ENCODE results near the gene SLC1A1.
A peak's percentile ranks its signal among the peaks of the same experiment; 100 is the strongest.
"Not testable (repeated sequence)": the region's sequence is repeated elsewhere in the genome, so short reads cannot be mapped to it uniquely, and the experiment has no call there.

SLC1A1 gene

DNA sequence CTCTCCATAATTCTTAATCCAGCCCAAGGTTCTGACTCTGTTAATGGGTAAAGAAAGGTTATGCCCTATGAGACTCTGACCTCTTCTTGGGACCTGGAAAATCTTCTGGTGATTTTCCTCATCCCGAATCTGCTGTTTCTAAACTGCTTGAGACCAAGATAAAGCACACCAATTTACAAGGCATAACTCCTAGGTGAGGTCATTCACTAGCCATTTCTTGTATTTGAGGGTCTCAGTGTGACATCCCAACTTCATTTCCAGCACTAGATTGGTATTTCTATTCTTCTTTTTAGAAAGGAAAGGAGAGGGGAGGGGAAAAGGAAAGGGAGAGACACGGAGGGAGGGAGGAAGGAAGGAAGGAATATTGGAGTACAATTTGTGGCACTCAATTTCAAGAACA is 51.6 kb downstream of the SLC1A1 start:
- H3K79me1 ChIP-seq (replicated peaks; ENCODE audit: low read length, poor library complexity, severe bottlenecking) = no peaks in the 10 kb centered on the region
- H2BK15ac ChIP-seq (ENCODE audit: low read depth, poor library complexity, severe bottlenecking) = no peak overlapping the region
- DNase-seq = no peak
- H2BK12ac ChIP-seq (ENCODE audit: low read length in 2 of 2) = no peak overlapping the region
- no peak overlapping the region for H3K23ac ChIP-seq (ENCODE audit: low read length in 2 of 2)
- WGBS = 69% methylated on average over 2 of the region's 2 CpGs
- no peak overlapping the region for H2BK5ac ChIP-seq (ENCODE audit: low read depth, low read length, poor library complexity, severe bottlenecking)
- H3K27me3 ChIP-seq (ENCODE audit: control insufficient read depth in 1 of 2, insufficient read depth in 1 of 2, low read length in 2 of 2) = no peaks in the 10 kb centered on the region
- peak overlapping the region; percentile 84 for H2AK5ac ChIP-seq (ENCODE audit: low read length, severe bottlenecking)
- H3K9ac ChIP-seq (ENCODE audit: low read length) = no peak overlapping the region
- H3K27ac ChIP-seq (ENCODE audit: low read length, poor library complexity, severe bottlenecking) = peak overlapping the region; percentile 79
- peaks cover 4% of the 10 kb centered on the region for H3K4me1 ChIP-seq (ENCODE audit: control insufficient read depth, insufficient read depth, low read depth, low read length)
- H3K4ac ChIP-seq (ENCODE audit: low read depth in 1 of 2, low read length in 2 of 2) = no peak overlapping the region
- peaks cover 3% of the 10 kb centered on the region for H3K9me3 ChIP-seq (ENCODE audit: control insufficient read depth, low read length)
- no peak overlapping the region for H3K18ac ChIP-seq (ENCODE audit: low read depth in 1 of 2, low read length in 2 of 2)
- H4K8ac ChIP-seq (ENCODE audit: low read length) = no peak overlapping the region
- H2BK120ac ChIP-seq (ENCODE audit: low read depth, low read length) = no peak overlapping the region
- H2AFZ ChIP-seq (ENCODE audit: low read depth, low read length) = no peak overlapping the region
- peaks cover 10 to 23% of the 10 kb centered on the region in 2 experiments for H3K36me3 ChIP-seq (ENCODE audit: control insufficient read depth in 1 of 2, insufficient read depth in 2 of 2, low read depth in 1 of 2, low read length in 2 of 2)
- H3K14ac ChIP-seq (ENCODE audit: low read length in 2 of 2) = no peak overlapping the region
- peak overlapping the region; percentile 40 for H3K4me2 ChIP-seq (ENCODE audit: low read length, poor library complexity, severe bottlenecking)
- H3K4me3 ChIP-seq (ENCODE audit: insufficient read depth in 1 of 2, low read depth in 1 of 2, low read length in 2 of 2) = no peak overlapping the region
- H4K91ac ChIP-seq (ENCODE audit: low read length) = no peak overlapping the region

GRCh38 chr9:4544714-4545113 is 54.4 kb downstream of the SLC1A1 start:
- H3K27ac ChIP-seq (ENCODE audit: low read length, poor library complexity, severe bottlenecking); H3K9me3 ChIP-seq (ENCODE audit: control insufficient read depth, low read length); H3K4me2 ChIP-seq (ENCODE audit: low read length, poor library complexity, severe bottlenecking); H4K91ac ChIP-seq (ENCODE audit: low read length); H2AK5ac ChIP-seq (ENCODE audit: low read length, severe bottlenecking); H2BK120ac ChIP-seq (ENCODE audit: low read depth, low read length); H4K8ac ChIP-seq (ENCODE audit: low read length); H3K27me3 ChIP-seq (ENCODE audit: control insufficient read depth in 1 of 2, insufficient read depth in 1 of 2, low read length in 2 of 2); H3K14ac ChIP-seq (ENCODE audit: low read length in 2 of 2); H3K79me1 ChIP-seq (replicated peaks; ENCODE audit: low read length, poor library complexity, severe bottlenecking); H3K4ac ChIP-seq (ENCODE audit: low read depth in 1 of 2, low read length in 2 of 2); H2AFZ ChIP-seq (ENCODE audit: low read depth, low read length); H3K23ac ChIP-seq (ENCODE audit: low read length in 2 of 2); DNase-seq; H2BK15ac ChIP-seq (ENCODE audit: low read depth, poor library complexity, severe bottlenecking); H2BK12ac ChIP-seq (ENCODE audit: low read length in 2 of 2); H2BK5ac ChIP-seq (ENCODE audit: low read depth, low read length, poor library complexity, severe bottlenecking); H3K18ac ChIP-seq (ENCODE audit: low read depth in 1 of 2, low read length in 2 of 2); H3K9ac ChIP-seq (ENCODE audit: low read length); H3K4me3 ChIP-seq (ENCODE audit: insufficient read depth in 1 of 2, low read depth in 1 of 2, low read length in 2 of 2): not testable (repeated sequence)
- WGBS = 85% methylated on average over 4 of the region's 5 CpGs
- Histone ChIP-seq H3K36me3 (ENCODE audit: control insufficient read depth in 1 of 2, insufficient read depth in 2 of 2, low read depth in 1 of 2, low read length in 2 of 2) (peaks cover 16 to 27% of the 10 kb centered on the region in 2 experiments), H3K4me1 (ENCODE audit: control insufficient read depth, insufficient read depth, low read depth, low read length) (peaks cover 13% of the 10 kb centered on the region)

DNA sequence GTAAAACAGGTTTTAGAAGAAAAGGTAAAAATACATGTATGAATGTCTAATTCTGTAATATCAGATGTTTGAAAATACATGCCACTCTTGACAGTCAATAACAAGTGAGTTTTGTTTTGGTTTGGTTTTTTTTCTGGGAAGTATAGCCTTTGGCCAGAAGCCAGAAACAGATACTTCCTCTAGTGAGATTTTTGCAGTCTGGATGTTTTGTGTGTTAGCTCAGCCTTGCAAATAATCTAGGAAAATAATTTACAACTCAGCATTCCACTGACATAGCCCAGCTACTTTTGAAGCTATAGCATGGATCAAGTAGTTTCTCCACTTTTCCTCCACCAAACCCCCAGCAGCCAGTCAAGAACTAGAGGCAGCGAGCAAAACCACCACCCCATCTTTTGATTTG is 56.7 kb downstream of the SLC1A1 start:
- Histone ChIP-seq H3K36me3 (ENCODE audit: control insufficient read depth in 1 of 2, insufficient read depth in 2 of 2, low read depth in 1 of 2, low read length in 2 of 2) (peaks cover 7 to 17% of the 10 kb centered on the region in 2 experiments), H3K9me3 (ENCODE audit: control insufficient read depth, low read length) (no peaks in the 10 kb centered on the region), H4K8ac (ENCODE audit: low read length) (peak overlapping the region; percentile 9), H3K4me1 (ENCODE audit: control insufficient read depth, insufficient read depth, low read depth, low read length) (peaks cover 13% of the 10 kb centered on the region), H3K27me3 (ENCODE audit: control insufficient read depth in 1 of 2, insufficient read depth in 1 of 2, low read length in 2 of 2) (no peaks in the 10 kb centered on the region), H2AK5ac (ENCODE audit: low read length, severe bottlenecking) (no peak overlapping the region), H2BK15ac (ENCODE audit: low read depth, poor library complexity, severe bottlenecking) (no peak overlapping the region), H3K14ac (ENCODE audit: low read length in 2 of 2) (no peak overlapping the region), H3K9ac (ENCODE audit: low read length) (no peak overlapping the region), H4K91ac (ENCODE audit: low read length) (no peak overlapping the region), H3K23ac (ENCODE audit: low read length in 2 of 2) (no peak overlapping the region), H3K4ac (ENCODE audit: low read depth in 1 of 2, low read length in 2 of 2) (no peak overlapping the region), H2BK5ac (ENCODE audit: low read depth, low read length, poor library complexity, severe bottlenecking) (no peak overlapping the region), H3K4me3 (ENCODE audit: insufficient read depth in 1 of 2, low read depth in 1 of 2, low read length in 2 of 2) (no peak overlapping the region), H3K27ac (ENCODE audit: low read length, poor library complexity, severe bottlenecking) (peak overlapping the region; percentile 84), H3K4me2 (ENCODE audit: low read length, poor library complexity, severe bottlenecking) (no peak overlapping the region), H3K79me1 (replicated peaks; ENCODE audit: low read length, poor library complexity, severe bottlenecking) (peaks cover 9% of the 10 kb centered on the region), H2AFZ (ENCODE audit: low read depth, low read length) (no peak overlapping the region), H2BK12ac (ENCODE audit: low read length in 2 of 2) (no peak overlapping the region), H3K18ac (ENCODE audit: low read depth in 1 of 2, low read length in 2 of 2) (no peak overlapping the region), H2BK120ac (ENCODE audit: low read depth, low read length) (no peak overlapping the region)
- no CpG with 5 or more reads among the region's 1 CpG for WGBS
- DNase-seq = peak; percentile 40

- peak overlapping the region; percentile 45 to 68 for H3K4ac ChIP-seq (ENCODE audit: low read depth in 1 of 2, low read length in 2 of 2)
- H3K79me1 ChIP-seq (replicated peaks; ENCODE audit: low read length, poor library complexity, severe bottlenecking) = peaks cover 11% of the 10 kb centered on the region
- no peak for DNase-seq
- 64% methylated on average over 10 of the region's 11 CpGs for WGBS
- peak overlapping the region; percentile 6 to 60 for H2BK12ac ChIP-seq (ENCODE audit: low read length in 2 of 2)
- H3K4me1 ChIP-seq (ENCODE audit: control insufficient read depth, insufficient read depth, low read depth, low read length) = peaks cover 13% of the 10 kb centered on the region
- H2AK5ac ChIP-seq (ENCODE audit: low read length, severe bottlenecking) = peak overlapping the region; percentile 72
- H3K9me3 ChIP-seq (ENCODE audit: control insufficient read depth, low read length) = no peaks in the 10 kb centered on the region
- no peak overlapping the region for H3K23ac ChIP-seq (ENCODE audit: low read length in 2 of 2)
- H2BK15ac ChIP-seq (ENCODE audit: low read depth, poor library complexity, severe bottlenecking) = peak overlapping the region; percentile 4
- no peak overlapping the region for H3K14ac ChIP-seq (ENCODE audit: low read length in 2 of 2)
- H4K8ac ChIP-seq (ENCODE audit: low read length) = no peak overlapping the region
- peaks cover 7 to 17% of the 10 kb centered on the region in 2 experiments for H3K36me3 ChIP-seq (ENCODE audit: control insufficient read depth in 1 of 2, insufficient read depth in 2 of 2, low read depth in 1 of 2, low read length in 2 of 2)
- peak overlapping the region; percentile 60 for H4K91ac ChIP-seq (ENCODE audit: low read length)
- no peak overlapping the region for H3K9ac ChIP-seq (ENCODE audit: low read length)
- no peak overlapping the region for H3K27ac ChIP-seq (ENCODE audit: low read length, poor library complexity, severe bottlenecking)
- H3K18ac ChIP-seq (ENCODE audit: low read depth in 1 of 2, low read length in 2 of 2) = peak overlapping the region in 1 of 2 experiments; percentile 49
- no peaks in the 10 kb centered on the region for H3K27me3 ChIP-seq (ENCODE audit: control insufficient read depth in 1 of 2, insufficient read depth in 1 of 2, low read length in 2 of 2)
- no peak overlapping the region for H2BK5ac ChIP-seq (ENCODE audit: low read depth, low read length, poor library complexity, severe bottlenecking)
- no peak overlapping the region for H2AFZ ChIP-seq (ENCODE audit: low read depth, low read length)
- H3K4me2 ChIP-seq (ENCODE audit: low read length, poor library complexity, severe bottlenecking) = no peak overlapping the region
- H2BK120ac ChIP-seq (ENCODE audit: low read depth, low read length) = peak overlapping the region; percentile 7
- H3K4me3 ChIP-seq (ENCODE audit: insufficient read depth in 1 of 2, low read depth in 1 of 2, low read length in 2 of 2) = no peak overlapping the region
Measured at GRCh38 chr9:4548811-4549725, 58.8 kb downstream of the SLC1A1 start.

All from mesenchymal stem cell (in vitro differentiated cells and primary cell).